K562 (cell line): ENCODE results near the gene PTPN13. TPM values are rescaled to one million over a fixed set of nuclear protein-coding genes. Genes with fewer than 3 reads are reported as not detected.

Source experiments
- ATAC-seq: fragments of 200-7000 bp; cut with Tn5 transposase; 3 replicates; pipeline ENCODE4 v1.9.1; 2020; ENCODE audit warnings: moderate library complexity
- BruUV-seq: library from RNA; stranded (reverse); fragments of 400-500 nt; replicated peaks from 2 replicates; lab custom pipeline; 2021; lab: Mats Ljungman, UMichigan
- CTCF ChIA-PET: fragments of 300-600 bp; formaldehyde crosslinking; extraction: SDS; loops from one replicate; lab custom pipeline; 2021; ENCODE audit warnings: low intra/inter-chr PET ratio; lab: Yijun Ruan, JAX
- POLR2A ChIA-PET: fragments of 300-600, 350-650 bp; sonication (Branson Sonifier 250); formaldehyde crosslinking; extraction: SDS; loops from one replicate; lab custom pipeline; 2021; ENCODE audit warnings: antibody characterized with exemption, inconsistent platforms; lab: Yijun Ruan, JAX
- DNase-seq, 4 experiments: peaks; one replicate each; pipeline versions ENCODE4 v3.0.0 to v3.0.0-alpha.2; 2011 to 2018; ENCODE audit warnings: low spot score in 3 of 4, mixed read lengths in 3 of 4; ENCODE audit errors: extremely low read depth in 1 of 4
- FAIRE-seq: peaks from 2 replicates; lab custom pipeline; 2011; peaks lifted over from hg19 to GRCh38; lab: Jason Lieb, UNC
- H2AFZ ChIP-seq: 2 replicates; pipeline ENCODE4 v1.6.0; 2011; ENCODE audit warnings: low read depth, low read length, control low read depth, inconsistent platforms
- H3K27ac ChIP-seq: fragments of 200-600 bp; 3 replicates; pipeline ENCODE4 v1.8.0; 2011; ENCODE audit warnings: low read depth, mild to moderate bottlenecking, control low read depth, inconsistent platforms, low read length, moderate library complexity, mixed read lengths; ENCODE audit errors: extremely low read depth
- H3K27me3 ChIP-seq, 2 experiments: fragments of 300-600 bp in 1 of 2; 2 replicates in 1 of 2; 3 replicates in 1 of 2; pipeline versions ENCODE4 v1.6.0 to v1.8.0; 2011; ENCODE audit warnings: inconsistent platforms in 2 of 2, low read length in 2 of 2, mild to moderate bottlenecking in 1 of 2, mixed read lengths in 1 of 2, moderate library complexity in 1 of 2; ENCODE audit not compliant: control insufficient read depth in 2 of 2, insufficient read depth in 2 of 2
- H3K36me3 ChIP-seq: fragments of 300-600 bp; 3 replicates; pipeline ENCODE4 v1.8.0; 2011; ENCODE audit warnings: mild to moderate bottlenecking, low read length, inconsistent platforms; ENCODE audit not compliant: control insufficient read depth, insufficient read depth
- H3K4me1 ChIP-seq, 2 experiments: fragments of 200-600 bp in 1 of 2; replicated peaks in 1 of 2; 2 replicates in 1 of 2; 3 replicates in 1 of 2; pipeline versions ENCODE4 v1.5.1 to v1.8.0; 2011; ENCODE audit warnings: inconsistent platforms in 2 of 2, low read length in 2 of 2, mild to moderate bottlenecking in 1 of 2, mixed read lengths in 1 of 2, moderate library complexity in 1 of 2; ENCODE audit not compliant: control insufficient read depth in 2 of 2, insufficient read depth in 2 of 2
- H3K4me2 ChIP-seq: 2 replicates; pipeline ENCODE4 v1.6.1; 2011; ENCODE audit warnings: low read length, control low read depth, inconsistent platforms, mixed read lengths; ENCODE audit not compliant: insufficient read depth
- H3K4me3 ChIP-seq: fragments of 200-600 bp; sonication (generic), shearing (Covaris generic); 2 replicates; pipeline ENCODE4 v1.5.1; 2016; ENCODE audit warnings: control low read depth, inconsistent platforms
- H3K79me2 ChIP-seq: fragments of 200-600 bp; 3 replicates; pipeline ENCODE4 v1.8.0; 2011; ENCODE audit warnings: low read length, inconsistent platforms; ENCODE audit not compliant: control insufficient read depth, insufficient read depth
- H3K9ac ChIP-seq, 2 experiments: 2 replicates each; pipeline versions ENCODE4 v1.6.0 to v1.6.1; 2011; ENCODE audit warnings: low read depth in 2 of 2, low read length in 2 of 2, control low read depth in 1 of 2, inconsistent platforms in 1 of 2, mild to moderate bottlenecking in 1 of 2, mixed read lengths in 1 of 2; ENCODE audit not compliant: insufficient read depth in 1 of 2
- H3K9me1 ChIP-seq: one replicate; pipeline ENCODE4 v1.6.0; 2011; ENCODE audit warnings: inconsistent platforms, mild to moderate bottlenecking, low read length, moderate library complexity; ENCODE audit not compliant: control insufficient read depth, insufficient read depth
- H3K9me3 ChIP-seq: replicated peaks from 2 replicates; pipeline ENCODE4 v1.5.1; 2011; ENCODE audit warnings: low read depth, low read length, inconsistent platforms; ENCODE audit not compliant: control insufficient read depth, insufficient read depth
- H4K20me1 ChIP-seq: replicated peaks from 2 replicates; pipeline ENCODE4 v1.6.1; 2011; ENCODE audit warnings: low read length, inconsistent platforms, mixed read lengths; ENCODE audit not compliant: control insufficient read depth, insufficient read depth
- BDP1 ChIP-seq: IDR thresholded peaks from 3 replicates; pipeline ENCODE4 v1.6.1; 2011; ENCODE audit not compliant: insufficient read length, insufficient read depth
- CXXC5 ChIP-seq: fragments of 250-450 bp; sonication (Bioruptor Pico); IDR thresholded peaks from 2 replicates; pipeline ENCODE4 v1.8.0; 2022; ENCODE audit warnings: inconsistent platforms, mild to moderate bottlenecking, moderate library complexity
- HSF4 ChIP-seq: fragments of 250-450 bp; sonication (Bioruptor Pico); IDR thresholded peaks from 2 replicates; pipeline ENCODE4 v2.1.2; 2022; ENCODE audit warnings: mild to moderate bottlenecking, moderate library complexity, borderline replicate concordance
- ILK ChIP-seq: fragments of 450-650 bp; IDR thresholded peaks from 2 replicates; pipeline ENCODE4 v1.6.1; 2016; ENCODE audit warnings: missing genetic modification characterization, low read depth, mild to moderate bottlenecking, missing compliant biosample characterization, moderate library complexity, borderline replicate concordance
- LARP7 ChIP-seq: fragments of 450-650 bp; IDR thresholded peaks from 2 replicates; pipeline ENCODE4 v1.6.1; 2016
- REST ChIP-seq, 2 experiments: fragments of 450-650 bp; formaldehyde crosslinking in 1 of 2; IDR thresholded peaks; 2 replicates each; pipeline versions ENCODE4 v1.4.0 to v1.6.1; 2014 to 2020; ENCODE audit warnings: mild to moderate bottlenecking in 2 of 2, borderline replicate concordance in 1 of 2, low read depth in 1 of 2
- TAF1 ChIP-seq: IDR thresholded peaks from 2 replicates; pipeline ENCODE4 v1.6.1; 2011; ENCODE audit warnings: mild to moderate bottlenecking, low read length, moderate library complexity; ENCODE audit not compliant: insufficient read depth, control insufficient read depth, severe bottlenecking; ENCODE audit errors: extremely low read depth
- ZNF143 ChIP-seq: sonication (generic); formaldehyde crosslinking; IDR thresholded peaks from 2 replicates; pipeline ENCODE4 v1.9.0; 2022; ENCODE audit warnings: mild to moderate bottlenecking, missing genetic modification reagents
- WGBS: fragments of 100-300 bp; shearing (Covaris generic); methylation state at CpG from one replicate; pipeline ENCODE4 v1.1.6; 2016; ENCODE audit warnings: low coverage, mixed read lengths; ENCODE audit not compliant: insufficient coverage; ENCODE audit errors: missing lambda C conversion rate; 5-methylcytosine and 5-hydroxymethylcytosine counted together
- in situ Hi-C: fragments of 300-500 bp; cut with MboI; formaldehyde crosslinking; loops from 4 replicates; pipeline ENCODE4 v1.15.0; 2018; ENCODE audit warnings: inconsistent platforms, mixed read lengths
- intact Hi-C: fragments of 100-400 bp; cut with micrococcal nuclease; formaldehyde crosslinking; loops from 2 replicates; pipeline ENCODE4 v1.14.2; 2022
- polyA plus RNA-seq, 8 experiments: library from polyadenylated mRNA; depleted of rRNA in 4 of 8; stranded (reverse) in 5 of 8; unstranded in 3 of 8; fragments of >200 nt; fragmentation: Nextera tagmentation in 2 of 8; fragmentation: Illumina TruSeq in 1 of 8; extraction: Ambion mirVana in 2 of 8; extraction: Trizol in 1 of 8; gene quantifications; 2 replicates each; pipeline versions ENCODE4 v1.2.1 to v1.2.3, GENCODE V29; 2011 to 2014; ENCODE audit warnings: inconsistent platforms in 1 of 8, missing spikeins in 1 of 8
- total RNA-seq, 7 experiments: library from RNA; depleted of rRNA in 6 of 7; stranded (reverse); fragments of >200 nt in 6 of 7; fragmentation: Illumina TruSeq in 2 of 7; extraction: Trizol in 2 of 7; gene quantifications; 2 replicates each; pipeline versions ENCODE4 v1.2.1 to v1.2.3, GENCODE V29; 2011 to 2021; ENCODE audit warnings: low replicate concordance in 1 of 7

The PTPN13 gene
- total and polyA plus RNA-seq, 9 of the 15 experiments (the other 6 are each of a cell fraction or from before 2014, with no cell fraction given): 0.33 TPM; not detected in 8

- Histone ChIP-seq H3K9ac (no peak overlapping the region), H3K79me2 (no peaks in the 10 kb centered on the region), H3K27ac (no peak overlapping the region), H3K4me2 (no peak overlapping the region), H3K36me3 (no peaks in the 10 kb centered on the region), H2AFZ (no peak overlapping the region), H3K9me3 (no peaks in the 10 kb centered on the region), H3K4me1 (no peaks in the 10 kb centered on the region), H4K20me1 (no peaks in the 10 kb centered on the region), H3K27me3 (no peaks in the 10 kb centered on the region), H3K4me3 (no peak overlapping the region), H3K9me1 (no peaks in the 10 kb centered on the region)
- FAIRE-seq (no peak), DNase-seq (no peak), ATAC-seq (no peak)
- BruUV-seq: no TSS peak
- ChIA-PET POLR2A (interaction anchor here (0.7 kb wide), 1 partner anchor 120 kb away, joined by 4 read pairs; no protein-coding TSS in a partner anchor), CTCF (no interaction called here)
- no peak for TF ChIP-seq HSF4 (CRISPR knock-in tag)
- in situ Hi-C loops: no loop called here
- intact Hi-C loops: no loop called here
- 0% methylated on average over 2 of the region's 2 CpGs for WGBS
Measured at GRCh38 chr4:86670756-86671155, 76.6 kb downstream of the PTPN13 start.

- Histone ChIP-seq H3K27ac (no peak overlapping the region), H3K27me3 (no peaks in the 10 kb centered on the region), H3K79me2 (no peaks in the 10 kb centered on the region), H3K36me3 (no peaks in the 10 kb centered on the region), H2AFZ (no peak overlapping the region), H3K4me1 (no peaks in the 10 kb centered on the region), H3K4me2 (no peak overlapping the region), H3K9ac (no peak overlapping the region), H4K20me1 (no peaks in the 10 kb centered on the region), H3K9me3 (no peaks in the 10 kb centered on the region), H3K4me3 (no peak overlapping the region), H3K9me1 (no peaks in the 10 kb centered on the region)
- no peak for DNase-seq
- WGBS: 0% methylated on average over 1 of the region's 1 CpG
- intact Hi-C loops (no loop called here), in situ Hi-C loops (no loop called here)
- POLR2A ChIA-PET: no interaction called here
- FAIRE-seq: no peak
- CTCF ChIA-PET: no interaction called here
- ATAC-seq: no peak
- no TSS peak for BruUV-seq
- TF ChIP-seq ILK (tag) (no peak), ZNF143 (CRISPR knock-in tag) (no peak), CXXC5 (CRISPR knock-in tag) (no peak), REST (IDR thresholded peaks at IDR 0.05; ENCODE audit: borderline replicate concordance) (no peak), REST (CRISPR knock-in tag; IDR thresholded peaks at IDR 0.05; ENCODE audit: low read depth) (no peak), TAF1 (no peak), LARP7 (no peak), BDP1 (no peak)
Measured at GRCh38 chr4:86675548-86675947, 81.4 kb downstream of the PTPN13 start.
